Epithelial cell of esophagus (primary cell): ENCODE data around the gene SORCS1.

Source experiments
- DNase-seq: peaks from one replicate; pipeline ENCODE4 v3.0.0; 2010; ENCODE audit warnings: low read depth
- H3K4me3 ChIP-seq: 2 replicates; pipeline ENCODE4 v1.5.1; 2011; ENCODE audit warnings: mild to moderate bottlenecking, low read length, control low read depth
- CTCF ChIP-seq: IDR thresholded peaks from 2 replicates; pipeline ENCODE4 v1.5.1; 2011; ENCODE audit warnings: low read depth, mild to moderate bottlenecking, low read length, control low read depth, inconsistent platforms; ENCODE audit not compliant: insufficient read depth; ENCODE audit errors: missing control alignments

Gene SORCS1

GRCh38 chr10:106635947-106636346 is 528.6 kb downstream of the SORCS1 start:
- no peak for DNase-seq
- no peak overlapping the region for H3K4me3 ChIP-seq
- TF ChIP-seq CTCF, result no peak

DNA sequence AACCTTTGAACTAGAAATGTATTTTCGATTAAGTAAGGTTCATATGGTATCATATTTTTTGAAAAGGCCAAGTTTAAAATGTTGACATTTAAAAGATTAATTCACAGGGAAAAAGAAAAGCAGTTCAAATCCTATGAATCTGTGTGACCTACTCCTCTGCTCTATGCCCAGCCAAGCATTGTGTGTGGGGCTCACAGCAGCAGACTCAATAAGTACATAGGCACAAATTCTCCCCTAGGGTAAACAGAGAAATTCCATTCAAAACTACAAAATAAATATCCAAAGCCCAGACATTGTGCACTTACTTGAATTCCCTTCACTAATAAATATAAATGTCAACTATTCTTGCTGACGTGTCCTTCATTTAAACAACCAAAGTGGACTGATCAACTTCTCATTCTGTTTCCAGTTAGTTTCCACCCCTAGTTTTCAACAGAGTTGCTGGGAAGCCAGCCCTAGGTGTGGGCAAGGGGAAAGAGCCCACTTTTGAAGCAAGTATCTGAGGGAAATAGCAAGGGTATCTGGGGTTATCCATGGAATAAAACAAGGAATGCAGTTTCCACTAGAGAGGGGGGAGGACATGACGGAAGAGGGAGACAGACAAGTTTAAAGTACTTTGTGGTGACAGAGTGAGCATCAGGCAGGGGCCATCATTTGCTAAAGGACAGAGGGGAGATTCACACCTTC is 533.3 kb downstream of the SORCS1 start:
- H3K4me3 ChIP-seq, result no peak overlapping the region
- no peak for DNase-seq
- TF ChIP-seq CTCF, result no peak

DNA sequence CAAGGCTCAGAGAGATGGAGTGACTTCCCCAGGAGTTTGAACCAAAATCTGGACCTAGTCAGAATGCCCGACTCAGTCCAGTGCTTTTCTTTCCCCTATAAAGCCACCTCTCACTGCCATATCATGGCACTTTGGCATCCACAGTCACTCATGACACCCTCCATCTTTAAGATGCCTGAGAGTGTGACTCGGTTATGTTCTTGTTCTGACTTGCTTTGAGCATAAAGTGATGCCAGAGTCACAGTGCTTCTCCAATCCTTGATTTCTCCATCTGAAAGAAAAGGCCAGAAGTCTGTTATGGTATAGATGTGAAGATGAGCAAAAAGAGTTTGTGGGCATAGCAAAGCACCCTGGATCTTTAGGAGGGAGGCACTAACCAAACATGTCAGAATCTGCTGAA is 538.1 kb downstream of the SORCS1 start:
- TF ChIP-seq CTCF, result no peak
- H3K4me3 ChIP-seq, result no peak overlapping the region
- peak; percentile 58 for DNase-seq

GRCh38 chr10:106625751-106626150 is 538.8 kb downstream of the SORCS1 start:
- H3K4me3 ChIP-seq, result no peak overlapping the region
- no peak for TF ChIP-seq CTCF
- DNase-seq, result no peak

DNA sequence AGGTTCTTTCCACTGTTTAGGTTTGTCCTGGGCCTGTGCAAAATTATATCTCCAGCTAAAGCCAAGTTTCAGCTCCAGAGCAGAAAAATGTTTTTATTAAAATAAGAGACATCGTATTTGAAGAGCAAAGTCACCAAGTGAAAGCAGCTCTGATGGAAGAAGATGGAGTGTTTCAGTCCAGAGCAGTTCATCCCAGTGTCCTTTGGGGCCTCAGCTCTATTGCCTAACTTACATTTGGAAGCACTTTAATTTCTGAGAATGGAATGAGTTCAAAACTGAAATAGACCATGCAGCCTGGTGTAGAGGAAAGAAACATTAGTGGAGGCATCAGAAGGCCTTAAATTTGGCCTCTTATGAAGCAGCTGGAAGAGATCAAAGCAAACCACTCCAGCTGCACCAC is 545.2 kb downstream of the SORCS1 start:
- H3K4me3 ChIP-seq, result no peak overlapping the region
- TF ChIP-seq CTCF, result no peak
- DNase-seq, result no peak

DNA sequence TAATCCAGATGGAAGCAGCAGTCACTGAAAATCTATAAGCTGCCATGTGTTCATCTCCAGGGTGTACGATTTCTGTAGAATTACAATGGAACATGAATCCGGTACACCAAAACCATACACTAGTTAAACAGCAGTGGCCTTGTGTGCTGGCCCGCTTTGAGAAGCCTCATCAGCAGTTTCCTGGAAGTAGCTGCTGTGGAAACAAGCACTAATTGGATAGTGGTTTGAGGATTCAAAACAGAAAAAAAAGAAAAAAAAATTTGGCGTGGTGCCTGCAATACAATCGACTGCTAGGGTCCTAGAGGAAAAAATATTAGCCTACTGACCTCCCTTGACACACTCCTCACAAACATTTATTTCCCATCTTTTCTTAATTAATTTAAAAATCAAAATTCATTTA is 545.9 kb downstream of the SORCS1 start:
- H3K4me3 ChIP-seq, result no peak overlapping the region
- no peak for DNase-seq
- TF ChIP-seq CTCF, result no peak

GRCh38 chr10:106615081-106615480 is 549.4 kb downstream of the SORCS1 start:
- DNase-seq, result peak; percentile 46
- H3K4me3 ChIP-seq, result no peak overlapping the region
- no peak for TF ChIP-seq CTCF
